CD14-positive monocyte (primary cell): ENCODE measurements around the gene DNM2. TPM values are rescaled to one million over a fixed set of nuclear protein-coding genes. Genes with fewer than 3 reads are reported as not detected.

ENCODE experiments used
- DNase-seq, 3 donors: peaks; one replicate each; pipeline ENCODE4 v3.0.0-alpha.2; 2011 to 2022
- H2AFZ ChIP-seq: 2 replicates; pipeline ENCODE4 v1.6.0; 2012; ENCODE audit warnings: mild to moderate bottlenecking, low read depth, low read length, inconsistent platforms; ENCODE audit not compliant: insufficient read depth, poor library complexity, severe bottlenecking
- H3K27ac ChIP-seq, 2 donors: 1 replicate in 1 of 2; 2 replicates in 1 of 2; pipeline ENCODE4 v1.5.1; 2012 to 2013; ENCODE audit warnings: low read length in 2 of 2, control low read depth in 1 of 2, inconsistent platforms in 1 of 2, low read depth in 1 of 2, mild to moderate bottlenecking in 1 of 2
- H3K27me3 ChIP-seq, 2 donors: one replicate each; pipeline versions ENCODE4 v1.6.0 to v1.6.1; 2011 to 2013; ENCODE audit warnings: low read length in 2 of 2; ENCODE audit not compliant: control insufficient read depth in 2 of 2, insufficient read depth in 2 of 2
- H3K36me3 ChIP-seq, 2 donors: replicated peaks in 1 of 2; 1 replicate in 1 of 2; 2 replicates in 1 of 2; pipeline versions ENCODE4 v1.5.1 to v1.6.1; 2012 to 2013; ENCODE audit warnings: low read length in 2 of 2, control low read depth in 1 of 2, inconsistent platforms in 1 of 2, mild to moderate bottlenecking in 1 of 2; ENCODE audit not compliant: insufficient read depth in 2 of 2, control insufficient read depth in 1 of 2
- H3K4me1 ChIP-seq, 2 donors: 1 replicate in 1 of 2; 2 replicates in 1 of 2; pipeline versions ENCODE4 v1.5.1 to v1.6.1; 2012 to 2013; ENCODE audit warnings: low read length in 2 of 2, control low read depth in 1 of 2, inconsistent platforms in 1 of 2, mild to moderate bottlenecking in 1 of 2, moderate library complexity in 1 of 2; ENCODE audit not compliant: insufficient read depth in 2 of 2, control insufficient read depth in 1 of 2
- H3K4me2 ChIP-seq: replicated peaks from 2 replicates; pipeline ENCODE3; 2012; ENCODE audit warnings: low read length, moderate library complexity, mild to moderate bottlenecking; ENCODE audit not compliant: poor library complexity, severe bottlenecking; ENCODE audit errors: extremely low read depth
- H3K4me3 ChIP-seq, 3 experiments: fragments of 200-600 bp in 1 of 3; sonication (generic) in 1 of 3; replicated peaks in 1 of 3; 1 replicate in 2 of 3; 2 replicates in 1 of 3; pipeline ENCODE4 v1.5.1; 2011 to 2013; ENCODE audit warnings: low read length in 3 of 3, mild to moderate bottlenecking in 3 of 3, control low read depth in 2 of 3, low read depth in 2 of 3, inconsistent platforms in 1 of 3, moderate library complexity in 1 of 3
- H3K79me2 ChIP-seq: 2 replicates; pipeline ENCODE4 v1.6.0; 2012; ENCODE audit warnings: mild to moderate bottlenecking, control low read depth, inconsistent platforms, low read length, moderate library complexity; ENCODE audit not compliant: insufficient read depth
- H3K9ac ChIP-seq: 2 replicates; pipeline ENCODE4 v1.6.0; 2017; ENCODE audit warnings: low read length, mild to moderate bottlenecking; ENCODE audit not compliant: insufficient read depth, poor library complexity, severe bottlenecking
- H3K9me3 ChIP-seq, 2 donors: replicated peaks in 1 of 2; 1 replicate in 1 of 2; 2 replicates in 1 of 2; pipeline versions ENCODE4 v1.5.1 to v1.6.1; 2012 to 2013; ENCODE audit warnings: low read length in 2 of 2, control low read depth in 1 of 2; ENCODE audit not compliant: control insufficient read depth in 1 of 2, insufficient read depth in 1 of 2
- H4K20me1 ChIP-seq: 2 replicates; pipeline ENCODE4 v1.6.0; 2012; ENCODE audit warnings: mild to moderate bottlenecking, low read length, control low read depth, moderate library complexity; ENCODE audit not compliant: insufficient read depth
- H3K27ac Mint-ChIP-seq, 7 donors: one replicate each; pipeline ENCODE4 v1.8.0; 2020; ENCODE audit warnings: mild to moderate bottlenecking in 7 of 7, mixed read lengths in 7 of 7, moderate library complexity in 6 of 7, inconsistent platforms in 2 of 7
- H3K27me3 Mint-ChIP-seq, 3 donors: one replicate each; pipeline ENCODE4 v1.8.0; 2021 to 2022; ENCODE audit warnings: low read depth in 3 of 3, mild to moderate bottlenecking in 3 of 3, mixed read lengths in 3 of 3, moderate library complexity in 3 of 3, inconsistent platforms in 1 of 3
- H3K36me3 Mint-ChIP-seq, 2 donors: one replicate each; pipeline ENCODE4 v1.8.0; 2020; ENCODE audit warnings: mixed read lengths in 2 of 2, inconsistent platforms in 1 of 2, mild to moderate bottlenecking in 1 of 2
- H3K4me1 Mint-ChIP-seq: one replicate; pipeline ENCODE4 v1.8.0; 2020; ENCODE audit warnings: mild to moderate bottlenecking, mixed read lengths
- H3K4me3 Mint-ChIP-seq, 2 donors: one replicate each; pipeline ENCODE4 v1.8.0; 2020; ENCODE audit warnings: mild to moderate bottlenecking in 2 of 2, mixed read lengths in 2 of 2, moderate library complexity in 1 of 2
- H3K9me3 Mint-ChIP-seq, 7 donors: one replicate each; pipeline ENCODE4 v1.8.0; 2020 to 2022; ENCODE audit warnings: mixed read lengths in 7 of 7, mild to moderate bottlenecking in 6 of 7, moderate library complexity in 6 of 7, inconsistent platforms in 2 of 7
- CTCF ChIP-seq: fragments of 200-600 bp; IDR thresholded peaks from one replicate; pipeline ENCODE4 v1.8.0; 2022; ENCODE audit warnings: antibody characterized with exemption, mild to moderate bottlenecking
- WGBS: methylation state at CpG from one replicate; pipeline ENCODE4 v1.1.5; 2013; ENCODE audit warnings: missing lambda C conversion rate; ENCODE audit not compliant: insufficient coverage; 5-methylcytosine and 5-hydroxymethylcytosine counted together
- intact Hi-C, 2 donors: fragments of 100-400 bp; cut with micrococcal nuclease; formaldehyde crosslinking; loops; one replicate each; pipeline versions ENCODE4 v1.15.0 to v1.15.1; 2023
- polyA plus RNA-seq, 3 donors: library from polyadenylated mRNA; depleted of rRNA in 1 of 3; unstranded in 2 of 3; stranded (reverse) in 1 of 3; fragments of 300-500 nt in 2 of 3; fragments of >200 nt in 1 of 3; fragmentation: Illumina TruSeq in 2 of 3; gene quantifications; 1 replicate in 2 of 3; 2 replicates in 1 of 3; pipeline ENCODE4 v1.2.3, GENCODE V29; 2012 to 2021

DNM2 gene
- polyA plus RNA-seq, 3 donors, result 53.0 to 186 (median 69.5) TPM

GRCh38 chr19:10780368-10780767 is 62.5 kb downstream of the DNM2 start:
- H3K4me3 Mint-ChIP-seq, result peak overlapping the region in 1 of 2 donors; percentile 39
- Histone ChIP-seq H4K20me1 (no peaks in the 10 kb centered on the region), H3K27ac (peak overlapping the region; percentile 86 to 92), H3K36me3 (peaks cover 27 to 51% of the 10 kb centered on the region in 2 donors), H3K9me3 (no peaks in the 10 kb centered on the region), H2AFZ (peak overlapping the region; percentile 57), H3K4me3 (peak overlapping the region in 1 of 3 experiments; percentile 33), H3K4me1 (peaks cover 80 to 94% of the 10 kb centered on the region in 2 donors), H3K9ac (peak overlapping the region; percentile 58), H3K4me2 (peak overlapping the region; percentile 25), H3K27me3 (no peaks in the 10 kb centered on the region), H3K79me2 (peaks cover 51% of the 10 kb centered on the region)
- H3K27me3 Mint-ChIP-seq, result no peaks in the 10 kb centered on the region
- 0% methylated on average over 2 of the region's 6 CpGs for WGBS
- H3K4me1 Mint-ChIP-seq, result peaks cover 70% of the 10 kb centered on the region
- peaks cover 60 to 87% of the 10 kb centered on the region in 2 donors for H3K36me3 Mint-ChIP-seq
- intact Hi-C loops, result loop anchor here in 1 of 2 donors (5.0 kb wide), 2 partner anchors 63 to 87 kb away; partner anchors contain the start of gene DNM2
- TF ChIP-seq CTCF, result no peak
- H3K27ac Mint-ChIP-seq, result peak overlapping the region; percentile 91 to 98 (median 97)
- peak; percentile 91 to 98 (median 97) for DNase-seq
- peaks cover 0 to 1% (median 0%) of the 10 kb centered on the region in 7 donors for H3K9me3 Mint-ChIP-seq

GRCh38 chr19:10782795-10783194 is 64.9 kb downstream of the DNM2 start:
- H3K36me3 ChIP-seq, result peaks cover 39 to 53% of the 10 kb centered on the region in 2 donors
- TF ChIP-seq CTCF, result no peak
- H3K27ac ChIP-seq, result peak overlapping the region; percentile 34 to 73
- peak overlapping the region in 1 of 3 experiments; percentile 30 for H3K4me3 ChIP-seq
- no peaks in the 10 kb centered on the region for H3K9me3 ChIP-seq
- intact Hi-C loops, result loop anchor here in 1 of 2 donors (5.0 kb wide), 2 partner anchors 65 to 85 kb away; partner anchors contain the start of gene DNM2
- peaks cover 65 to 95% of the 10 kb centered on the region in 2 donors for H3K4me1 ChIP-seq
- H2AFZ ChIP-seq, result no peak overlapping the region
- peaks cover 62% of the 10 kb centered on the region for H3K79me2 ChIP-seq
- 11% methylated on average over 9 of the region's 13 CpGs for WGBS
- Mint-ChIP-seq H3K9me3 (peaks cover 0 to 2% (median 0%) of the 10 kb centered on the region in 7 donors), H3K36me3 (peaks cover 59 to 84% of the 10 kb centered on the region in 2 donors), H3K27ac (peak overlapping the region; percentile 41 to 87 (median 78)), H3K4me1 (peaks cover 64% of the 10 kb centered on the region), H3K27me3 (no peaks in the 10 kb centered on the region), H3K4me3 (no peak overlapping the region)
- peak; percentile 39 to 57 (median 44) for DNase-seq
- H3K27me3 ChIP-seq, result no peaks in the 10 kb centered on the region
- H3K9ac ChIP-seq, result peak overlapping the region; percentile 12
- H3K4me2 ChIP-seq, result peak overlapping the region; percentile 11
- H4K20me1 ChIP-seq, result no peaks in the 10 kb centered on the region
